GM18526 (cell line): Measurements from ENCODE around the gene SNAI3.
A peak's percentile ranks its signal among the peaks of the same experiment; 100 is the strongest.

ENCODE experiments used
- POLR2A ChIP-seq: IDR thresholded peaks from 3 replicates; pipeline ENCODE4 v1.6.1; 2011; ENCODE audit not compliant: insufficient read length; ENCODE audit errors: extremely low read depth

The SNAI3 gene

DNA sequence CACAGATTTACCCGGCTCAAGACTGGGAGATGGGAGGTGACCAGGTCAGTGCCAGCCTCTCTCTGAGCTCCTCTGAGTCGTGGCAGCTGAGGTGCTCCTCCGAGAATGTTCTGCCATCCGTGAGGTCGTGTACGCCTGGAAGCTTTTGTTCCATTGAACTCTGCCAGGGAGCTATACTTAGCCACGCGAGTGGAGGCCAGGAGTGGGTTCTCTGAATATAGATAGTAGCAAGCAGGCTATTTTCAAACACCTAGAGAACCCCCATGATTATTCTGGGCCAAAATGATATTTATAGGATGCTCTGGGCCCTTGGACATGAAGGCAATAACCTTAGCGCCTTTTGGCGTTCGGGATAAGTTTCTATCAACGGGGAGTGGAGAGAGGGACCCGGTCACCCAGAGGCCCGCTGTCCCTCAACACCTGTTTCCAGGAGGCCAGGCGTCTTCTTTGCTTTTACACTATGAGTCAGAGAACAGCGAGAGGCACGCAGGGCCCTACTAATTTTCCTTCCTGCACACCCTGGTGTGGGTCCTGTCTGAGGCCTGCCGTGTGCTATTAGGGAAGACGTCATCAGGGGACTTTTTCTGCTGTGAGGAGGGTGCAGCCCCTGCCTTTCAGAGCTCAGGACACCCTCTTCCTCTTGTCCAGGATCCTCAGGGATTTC is 12.5 kb downstream of the SNAI3 start:
- TF ChIP-seq POLR2A, result no peak

DNA sequence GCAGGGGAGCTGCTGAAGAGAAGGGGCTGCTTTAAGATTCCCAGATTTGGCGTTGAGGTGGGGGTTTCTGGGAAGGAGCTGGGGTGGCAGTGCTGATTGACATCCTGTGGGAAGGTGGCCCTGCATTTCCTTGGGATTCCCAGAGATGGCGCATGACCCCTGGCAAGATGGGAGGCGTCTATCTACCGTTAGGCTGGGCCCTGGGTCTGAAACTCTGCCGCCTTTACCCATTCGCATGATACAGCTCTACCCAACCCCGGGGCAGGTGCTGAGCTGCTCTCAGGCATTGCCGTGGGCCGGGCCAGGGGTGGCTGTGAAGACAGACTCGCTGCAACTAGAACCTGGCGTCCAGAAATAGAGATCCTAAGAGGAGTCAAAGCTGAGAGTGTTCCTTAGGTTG is 13.5 kb downstream of the SNAI3 start:
- TF ChIP-seq POLR2A, result no peak

DNA sequence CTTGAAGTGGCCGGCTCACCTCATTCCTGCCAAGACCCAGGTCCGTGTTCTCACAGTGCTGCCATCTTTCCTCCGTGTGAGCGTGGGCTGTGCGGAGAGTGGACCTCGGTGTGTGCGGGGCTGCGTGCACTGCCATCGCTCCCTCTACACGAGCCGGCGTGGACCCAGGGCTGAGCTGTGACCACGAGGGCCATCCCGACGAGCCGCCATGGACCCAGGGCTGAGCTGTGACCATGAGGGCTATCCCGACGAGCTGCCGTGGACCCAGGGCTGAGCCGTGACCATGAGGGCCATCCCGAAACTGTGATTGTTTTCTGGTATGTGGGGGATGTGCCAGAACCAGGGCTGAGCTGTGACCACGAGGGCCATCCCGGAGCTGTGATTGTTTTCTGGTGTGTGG is 14.5 kb downstream of the SNAI3 start:
- TF ChIP-seq POLR2A, result no peak

DNA sequence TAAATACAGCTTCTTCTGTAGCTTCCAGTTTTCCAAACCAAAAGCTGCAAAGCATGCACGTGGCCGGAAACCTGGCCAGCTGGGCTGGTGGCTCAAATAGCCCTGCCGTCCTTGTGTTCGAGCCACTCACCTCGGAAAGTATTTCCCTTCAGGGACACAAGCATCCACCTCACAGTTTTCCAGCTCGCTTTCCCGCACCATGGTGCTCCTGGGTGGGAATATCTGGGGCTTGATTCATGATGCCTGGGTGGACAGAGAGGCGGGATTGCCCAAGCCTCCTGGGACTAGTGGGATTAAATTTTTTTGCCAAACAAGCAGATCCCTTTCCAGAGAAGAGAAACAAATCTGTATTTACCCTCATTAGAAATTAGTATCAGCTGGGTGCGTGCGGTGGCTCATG is 16.3 kb downstream of the SNAI3 start:
- TF ChIP-seq POLR2A, result no peak

DNA sequence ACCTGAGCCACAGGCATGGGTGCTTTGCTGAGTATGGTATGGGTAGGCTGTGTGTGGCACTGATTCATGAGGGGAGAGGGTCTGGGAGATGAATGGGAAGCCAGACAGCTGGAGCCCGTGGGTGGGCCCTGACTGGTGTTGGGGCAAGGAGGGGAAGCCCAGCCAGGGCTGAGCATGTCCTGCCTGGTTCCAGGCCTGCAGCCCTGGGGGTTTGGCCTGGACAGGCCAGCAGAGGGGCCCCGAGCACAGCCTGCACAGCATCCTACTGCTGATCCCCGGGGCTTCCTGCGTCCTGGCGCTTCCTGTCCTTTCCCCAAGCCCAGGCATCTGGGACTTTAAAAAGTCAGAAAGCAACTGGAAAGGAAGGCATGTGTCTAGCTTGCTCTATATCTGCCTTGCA is 18.8 kb downstream of the SNAI3 start:
- TF ChIP-seq POLR2A, result no peak

DNA sequence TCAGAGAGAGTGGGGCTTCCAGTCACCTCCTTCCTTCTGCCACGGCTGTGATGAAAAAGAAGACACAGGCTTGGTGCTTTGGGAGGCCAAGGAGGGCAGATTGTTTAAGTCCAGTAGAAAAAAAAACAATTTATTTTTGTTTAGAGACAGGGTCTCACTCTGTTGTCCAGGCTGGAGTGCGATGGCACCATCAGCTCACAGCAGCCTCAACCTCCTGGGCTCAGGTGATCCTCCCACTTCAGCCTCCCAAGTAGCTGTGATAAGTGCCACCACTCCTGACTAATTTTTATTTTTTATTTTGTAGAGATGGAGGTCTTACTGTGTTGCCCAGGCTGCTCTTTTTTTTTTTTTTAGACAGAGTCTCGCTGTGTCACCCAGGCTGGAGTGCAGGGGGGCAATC is 20.7 kb downstream of the SNAI3 start:
- no peak for TF ChIP-seq POLR2A

DNA sequence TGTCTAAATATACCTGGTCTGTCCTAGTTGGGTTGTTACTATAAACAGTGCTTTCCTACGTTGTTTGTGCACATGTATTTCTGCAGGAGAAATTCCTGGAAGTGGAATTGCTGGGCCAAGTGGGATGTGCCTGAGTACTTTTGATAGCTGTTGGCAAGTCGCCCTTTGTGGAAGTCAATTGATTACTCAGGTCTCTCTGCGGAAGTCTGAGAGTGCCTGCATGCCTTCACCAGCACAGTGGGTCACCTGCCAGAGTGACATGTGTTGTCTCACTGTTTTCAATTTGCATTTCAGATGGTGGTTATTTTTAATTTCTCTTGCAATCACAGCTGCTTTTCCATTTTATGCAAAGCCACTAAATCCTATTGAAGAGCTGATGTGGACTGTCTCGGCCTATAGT is 21.2 kb downstream of the SNAI3 start:
- TF ChIP-seq POLR2A, result no peak

DNA sequence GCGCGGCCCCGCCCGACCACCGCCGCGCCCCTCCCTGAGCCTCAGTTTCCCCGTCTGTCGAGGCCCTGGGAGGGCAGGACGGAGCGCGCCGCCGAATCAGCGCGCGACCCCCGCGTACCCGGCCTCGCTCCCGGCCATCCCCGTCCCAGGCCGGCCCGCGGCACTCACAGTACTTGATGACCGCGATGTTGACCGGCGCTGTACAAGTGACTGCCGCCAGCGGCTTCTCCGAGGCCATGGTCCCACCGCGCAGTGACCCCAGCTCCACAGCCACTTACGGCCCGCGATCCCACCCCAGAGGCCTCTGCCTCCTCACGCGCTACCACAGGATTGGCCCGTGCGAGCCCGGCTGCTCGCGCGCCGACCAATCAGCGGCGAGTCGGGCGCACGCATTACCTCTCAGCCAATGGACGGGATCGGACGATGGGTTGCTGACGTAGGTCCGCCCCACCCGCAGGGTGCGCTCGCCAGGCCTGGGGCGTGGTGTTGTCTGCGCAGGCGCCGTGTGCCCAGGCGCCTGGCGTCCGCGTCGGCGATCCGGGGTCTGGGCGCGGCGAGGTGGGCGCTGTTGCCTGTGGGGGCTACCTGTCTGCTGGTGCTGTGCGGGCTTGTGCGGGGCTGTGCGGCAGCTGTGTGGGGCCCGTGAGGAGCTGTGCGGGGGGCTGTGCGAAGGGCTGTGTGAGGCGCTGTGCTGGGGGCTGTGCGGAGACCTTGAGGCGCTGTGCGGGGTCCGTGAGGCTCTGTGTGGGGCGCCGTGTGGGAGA is 23.3 kb downstream of the SNAI3 start, which contains the start of gene MVD:
Gene MVD (minus strand): TSS at position 249 of the 764 bp plus-strand sequence. CDS start 11 bp downstream, at position 238.
- TF ChIP-seq POLR2A, result peak; percentile 92

DNA sequence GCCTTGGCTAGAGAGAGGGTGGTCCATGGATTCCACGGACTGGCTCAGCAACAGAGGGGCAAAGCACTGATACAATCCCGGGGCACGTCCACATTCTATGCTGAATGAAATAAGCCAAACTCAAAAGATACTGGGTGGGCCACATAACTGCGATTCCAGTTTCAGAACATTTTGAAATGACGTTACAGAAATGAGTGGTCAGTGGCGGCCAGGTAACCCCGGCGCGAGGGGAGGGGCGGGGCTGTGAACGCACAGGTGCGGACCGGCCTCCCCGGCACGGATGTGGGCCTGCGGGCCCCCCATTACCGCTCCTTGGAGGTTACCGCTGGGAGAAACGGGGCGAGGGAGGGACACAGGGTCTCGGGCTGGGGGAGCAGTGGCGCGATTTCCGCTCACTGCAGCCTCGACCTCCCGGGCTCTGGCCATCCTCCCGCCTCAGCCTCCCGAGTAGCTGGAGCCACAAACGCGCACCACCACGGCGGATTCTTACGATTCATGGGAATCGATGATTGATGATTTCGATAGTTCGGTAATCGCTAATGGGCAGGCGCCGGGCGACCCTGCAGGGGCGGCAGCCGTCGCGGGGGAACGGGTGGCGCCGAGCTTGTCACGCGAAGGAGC is 24.0 kb downstream of the SNAI3 start:
- no peak for TF ChIP-seq POLR2A

DNA sequence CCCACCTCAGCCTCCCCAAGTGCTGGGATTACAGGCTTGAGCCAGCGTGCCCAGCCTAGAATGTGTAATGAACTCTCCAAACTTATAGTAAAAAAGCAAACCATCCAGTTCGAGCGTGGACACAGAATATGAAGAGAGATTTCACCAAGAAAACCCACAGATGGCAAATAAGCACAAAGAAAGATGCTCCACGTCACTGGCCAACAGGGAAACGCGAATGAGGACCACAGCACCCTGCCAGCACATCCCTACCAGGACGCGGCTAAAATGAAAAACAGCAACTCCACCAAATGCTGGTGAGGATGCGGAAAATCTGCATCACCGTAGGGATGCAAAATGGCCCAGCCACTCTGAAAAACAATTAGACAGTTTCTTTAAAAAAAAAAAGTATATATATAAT is 24.8 kb downstream of the SNAI3 start:
- no peak for TF ChIP-seq POLR2A

DNA sequence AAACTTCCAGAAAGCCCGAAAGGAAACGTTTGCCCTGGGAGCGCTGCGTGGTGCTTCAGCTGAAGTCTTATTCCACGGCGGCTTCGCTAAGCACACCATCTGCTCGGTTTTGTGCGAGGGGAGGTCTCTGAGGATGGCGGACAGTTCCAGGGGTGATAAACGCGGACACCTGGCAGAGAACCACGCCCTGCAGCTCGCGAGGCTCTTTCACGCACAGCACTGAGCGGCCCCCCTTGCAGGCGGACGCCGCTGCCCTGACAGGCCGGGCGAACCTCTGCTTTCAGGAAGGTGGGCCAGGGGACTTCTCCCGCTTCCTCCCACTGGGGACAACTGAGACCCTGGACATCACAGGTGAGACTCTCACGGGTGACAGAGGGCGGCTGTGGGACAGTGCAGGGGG is 27.1 kb downstream of the SNAI3 start:
- no peak for TF ChIP-seq POLR2A

DNA sequence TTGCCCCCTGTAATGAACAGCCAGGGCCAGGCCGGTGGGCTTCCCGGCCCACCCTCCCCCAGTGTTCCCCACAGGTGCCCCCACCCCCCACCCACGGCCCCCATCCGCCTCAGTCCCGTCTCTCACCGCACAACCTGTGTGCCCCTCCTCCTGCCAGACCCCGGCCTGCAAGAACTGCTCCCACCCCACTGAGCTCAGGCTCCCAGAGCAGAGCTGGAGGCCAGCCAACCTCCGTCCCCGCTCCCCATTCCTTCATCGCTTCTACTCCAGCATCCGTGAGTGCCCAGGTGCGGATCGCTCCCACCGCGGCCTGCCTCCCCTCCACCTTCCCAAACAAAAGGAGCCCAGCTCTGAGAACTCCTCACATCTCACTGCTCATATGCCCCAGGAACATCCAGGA is 27.6 kb downstream of the SNAI3 start:
- no peak for TF ChIP-seq POLR2A

DNA sequence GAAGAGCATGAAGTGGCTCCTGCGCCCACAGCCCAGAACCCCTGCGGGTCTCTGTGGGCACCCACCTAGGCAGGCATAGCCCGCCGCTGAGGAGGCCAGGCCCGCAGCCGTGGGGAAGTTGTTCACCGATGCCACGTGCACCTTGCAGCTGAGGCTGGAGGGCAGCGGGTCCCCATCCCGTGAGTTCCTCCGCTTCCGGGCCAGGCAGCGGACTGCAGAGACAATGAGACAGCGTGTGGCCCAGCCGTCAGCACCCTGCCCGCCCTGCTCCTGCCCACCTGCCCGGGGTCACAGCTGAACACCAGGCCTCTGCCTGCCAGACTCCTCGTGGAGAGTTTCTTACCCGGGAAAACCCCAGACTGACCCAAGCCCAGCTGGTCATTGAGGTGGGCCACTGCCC is 28.9 kb downstream of the SNAI3 start:
- no peak for TF ChIP-seq POLR2A

DNA sequence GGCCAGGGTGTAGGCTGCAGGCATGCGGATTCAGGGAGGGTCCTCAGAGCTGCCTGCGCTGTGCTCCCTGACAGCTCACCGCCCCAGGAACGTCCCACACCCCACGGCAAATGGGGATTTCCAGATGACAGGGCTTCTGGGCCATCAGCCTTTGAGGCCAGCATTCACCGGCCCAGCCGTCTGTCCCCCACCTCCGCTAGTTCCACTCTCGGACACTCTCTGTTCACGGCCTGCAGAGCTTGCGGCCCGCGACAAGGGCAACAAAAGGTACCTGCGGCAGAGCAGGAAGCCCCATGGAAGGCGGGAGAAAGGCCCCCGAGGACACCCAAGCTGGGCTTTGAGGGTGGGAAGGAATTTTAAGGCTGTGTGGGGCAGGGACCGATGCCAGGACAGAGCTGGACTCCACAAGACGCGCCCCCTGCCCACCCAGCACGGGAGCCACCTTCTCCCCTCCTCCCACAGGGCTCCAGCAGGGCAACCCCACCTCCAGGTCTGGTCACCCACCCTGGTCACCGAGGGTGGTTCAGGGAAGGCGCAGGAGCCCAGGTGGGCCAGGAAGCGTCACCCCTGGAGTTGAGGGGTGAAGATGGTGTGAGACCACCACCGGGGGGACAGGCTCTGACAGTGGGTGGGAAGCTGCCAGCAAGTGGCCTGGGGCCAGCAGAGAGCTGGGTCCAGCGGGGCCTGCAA is 29.9 kb downstream of the SNAI3 start:
- no peak for TF ChIP-seq POLR2A

DNA sequence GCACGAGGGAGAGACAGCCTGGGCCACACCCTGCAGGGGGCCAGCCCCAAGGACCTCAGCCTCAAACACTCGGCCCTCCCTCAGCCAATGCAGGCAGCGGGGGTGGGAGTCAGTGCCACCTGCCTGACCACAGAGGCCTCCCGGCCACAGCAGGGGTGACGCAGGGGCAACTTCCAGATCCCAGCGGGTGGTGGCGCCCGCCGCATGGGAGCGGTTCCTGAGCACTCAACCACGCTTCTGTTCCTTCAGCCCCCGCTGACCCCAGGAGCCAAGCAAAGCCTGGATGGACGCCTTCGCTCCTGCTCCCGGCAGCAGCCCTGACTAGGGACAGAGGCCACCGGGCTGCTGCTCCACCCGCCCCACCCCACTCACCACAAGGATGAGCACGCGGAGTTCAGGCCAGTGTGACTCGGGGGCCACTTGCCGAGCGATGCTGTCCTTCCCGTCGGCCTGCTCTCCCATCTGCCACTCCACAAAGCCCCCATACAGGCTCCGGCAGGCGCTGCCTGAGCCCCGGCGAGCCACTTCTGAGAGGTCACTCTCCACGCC is 30.5 kb downstream of the SNAI3 start:
- no peak for TF ChIP-seq POLR2A
